Medulla oblongata (tissue), 1 donor: Measurements from ENCODE around the gene SMAP1.
A peak's percentile ranks its signal among the peaks of the same experiment; 100 is the strongest.

Experiments
- DNase-seq: peaks from one replicate; pipeline ENCODE4 v3.0.0-alpha.2; 2015; ENCODE audit errors: extremely low spot score

Gene SMAP1

GRCh38 chr6:70680396-70680795, 12.7 kb downstream of the SMAP1 start:
- no peak for DNase-seq

GRCh38 chr6:70684794-70685493, 17.3 kb downstream of the SMAP1 start:
- DNase-seq: no peak

- no peak for DNase-seq
These were observed 18.0 kb downstream of the SMAP1 start for GRCh38 chr6:70685494-70686180.

- peak; percentile 57 for DNase-seq
These were observed 19.0 kb downstream of the SMAP1 start for GRCh38 chr6:70686548-70687133.

- no peak for DNase-seq
These were observed 26.2 kb downstream of the SMAP1 start for GRCh38 chr6:70693887-70694286.

GRCh38 chr6:70694371-70694770, 26.7 kb downstream of the SMAP1 start:
- no peak for DNase-seq

GRCh38 chr6:70700922-70701876, 33.5 kb downstream of the SMAP1 start:
- DNase-seq: no peak

GRCh38 chr6:70705772-70706171, 38.1 kb downstream of the SMAP1 start:
- no peak for DNase-seq

- DNase-seq: peak; percentile 62
These were observed 38.9 kb downstream of the SMAP1 start for GRCh38 chr6:70706491-70707123.

GRCh38 chr6:70707893-70708292, 40.2 kb downstream of the SMAP1 start:
- DNase-seq: no peak

- DNase-seq: no peak
These were observed 40.8 kb downstream of the SMAP1 start for GRCh38 chr6:70708448-70708847.

GRCh38 chr6:70709826-70710225, 42.1 kb downstream of the SMAP1 start:
- no peak for DNase-seq

- DNase-seq: no peak
These were observed 47.1 kb downstream of the SMAP1 start for GRCh38 chr6:70714716-70715257.

- no peak for DNase-seq
These were observed 49.5 kb downstream of the SMAP1 start for GRCh38 chr6:70717038-70717801.

GRCh38 chr6:70724524-70724923, 56.8 kb downstream of the SMAP1 start:
- DNase-seq: no peak

- DNase-seq: no peak
These were observed 58.2 kb downstream of the SMAP1 start for GRCh38 chr6:70725817-70726415.

- no peak for DNase-seq
These were observed 66.7 kb downstream of the SMAP1 start for GRCh38 chr6:70734381-70734780.

GRCh38 chr6:70734979-70735378, 67.3 kb downstream of the SMAP1 start:
- no peak for DNase-seq

GRCh38 chr6:70735513-70735912, 67.8 kb downstream of the SMAP1 start:
- no peak for DNase-seq

GRCh38 chr6:70738028-70738427, 70.3 kb downstream of the SMAP1 start:
- DNase-seq: no peak
